Measurements from ENCODE around the gene NFIC.

- no peak for TF ChIP-seq POLR2A (IDR thresholded peaks at IDR 0.05; ENCODE audit: low read depth)
- TF ChIP-seq CTCF (IDR thresholded peaks at IDR 0.05): no peak
- TF ChIP-seq POLR2AphosphoS5 (IDR thresholded peaks at IDR 0.05): no peak
Measured at GRCh38 chr19:3493651-3494050, 127.3 kb downstream of the NFIC start.
